K562 (cell line): ENCODE results near the gene NUMB. TPM values are rescaled to one million over a fixed set of nuclear protein-coding genes. Genes with fewer than 3 reads are reported as not detected.

Source experiments
- FOXK2 ChIP-seq, 2 experiments: fragments of 450-650 bp; IDR thresholded peaks in 1 of 2; conservative IDR thresholded peaks in 1 of 2; 2 replicates each; pipeline ENCODE4 v1.6.1; 2016; ENCODE audit warnings: low read depth in 2 of 2, mild to moderate bottlenecking in 1 of 2
- GATAD2A ChIP-seq: fragments of 450-650 bp; IDR thresholded peaks from 2 replicates; pipeline ENCODE4 v1.6.1; 2017
- HDAC2 ChIP-seq: fragments of 450-650 bp; IDR thresholded peaks from 2 replicates; pipeline ENCODE4 v1.6.1; 2016; ENCODE audit warnings: mild to moderate bottlenecking
- PPARD ChIP-seq: fragments of 250-450 bp; sonication (Bioruptor Pico); IDR thresholded peaks from 2 replicates; pipeline ENCODE4 v1.8.0; 2022; ENCODE audit warnings: inconsistent platforms, mild to moderate bottlenecking, moderate library complexity
- RUNX1 ChIP-seq: sonication (generic); IDR thresholded peaks from 2 replicates; pipeline ENCODE4 v1.6.1; 2016; ENCODE audit warnings: antibody characterized with exemption, low read depth
- ZNF444 ChIP-seq: fragments of 250-450 bp; sonication (Bioruptor Pico); IDR thresholded peaks from 2 replicates; pipeline ENCODE4 v1.4.0; 2020; ENCODE audit warnings: mild to moderate bottlenecking, moderate library complexity
- ZNF707 ChIP-seq: fragments of 250-450 bp; sonication (Bioruptor Pico); conservative IDR thresholded peaks from 2 replicates; pipeline ENCODE4 v1.8.0; 2022; ENCODE audit warnings: inconsistent platforms, mild to moderate bottlenecking, moderate library complexity
- polyA plus RNA-seq, 8 experiments: library from polyadenylated mRNA; depleted of rRNA in 4 of 8; stranded (reverse) in 5 of 8; unstranded in 3 of 8; fragments of >200 nt; fragmentation: Nextera tagmentation in 2 of 8; fragmentation: Illumina TruSeq in 1 of 8; extraction: Ambion mirVana in 2 of 8; extraction: Trizol in 1 of 8; gene quantifications; 2 replicates each; pipeline versions ENCODE4 v1.2.1 to v1.2.3, GENCODE V29; 2011 to 2014; ENCODE audit warnings: inconsistent platforms in 1 of 8, missing spikeins in 1 of 8
- total RNA-seq, 7 experiments: library from RNA; depleted of rRNA in 6 of 7; stranded (reverse); fragments of >200 nt in 6 of 7; fragmentation: Illumina TruSeq in 2 of 7; extraction: Trizol in 2 of 7; gene quantifications; 2 replicates each; pipeline versions ENCODE4 v1.2.1 to v1.2.3, GENCODE V29; 2011 to 2021; ENCODE audit warnings: low replicate concordance in 1 of 7
- TF ChIP-seq, protein P1 (sequence below): fragments of 250-450 bp; sonication (Bioruptor Pico); IDR thresholded peaks from 2 replicates; pipeline ENCODE4 v1.5.0; 2021; ENCODE audit warnings: mild to moderate bottlenecking, moderate library complexity
- TF ChIP-seq, protein P2 (sequence below): fragments of 450-650 bp; IDR thresholded peaks from 2 replicates; pipeline ENCODE4 v1.6.1; 2016; ENCODE audit warnings: mild to moderate bottlenecking, moderate library complexity

Gene NUMB
- total and polyA plus RNA-seq, 9 of the 15 experiments (the other 6 are each of a cell fraction or from before 2014, with no cell fraction given) = 13.5 to 54.0 (median 32.3) TPM

DNA sequence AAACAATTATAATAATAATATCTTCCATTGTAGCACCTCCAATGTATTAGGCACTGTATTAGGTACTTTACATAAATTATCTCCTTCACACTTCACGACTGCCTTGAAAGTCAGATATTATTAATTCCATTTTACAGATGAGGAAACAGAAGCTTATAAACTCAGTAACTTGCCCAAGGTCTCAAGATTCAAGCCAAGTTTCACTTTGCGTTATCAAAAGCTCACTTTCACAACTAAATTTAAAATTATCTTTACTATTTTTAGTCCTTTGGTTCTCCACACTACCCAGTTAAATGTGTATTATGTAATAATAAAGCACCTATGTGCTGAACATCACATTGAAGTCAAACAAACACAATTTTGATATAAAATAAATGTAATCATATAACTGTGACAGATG lies 55.8 kb downstream of the NUMB start (continued):
- TF ChIP-seq ZNF707 (CRISPR knock-in tag) (no peak), FOXK2 (conservative IDR thresholded peaks at IDR 0.05 in 1 of 2, IDR thresholded peaks at IDR 0.05 in 1 of 2; ENCODE audit: low read depth in 2 of 2) (no peak), ZNF444 (CRISPR knock-in tag) (no peak), HDAC2 (no peak), RUNX1 (no peak), PPARD (CRISPR knock-in tag) (no peak), GATAD2A (no peak)
- TF ChIP-seq, protein P1, sequence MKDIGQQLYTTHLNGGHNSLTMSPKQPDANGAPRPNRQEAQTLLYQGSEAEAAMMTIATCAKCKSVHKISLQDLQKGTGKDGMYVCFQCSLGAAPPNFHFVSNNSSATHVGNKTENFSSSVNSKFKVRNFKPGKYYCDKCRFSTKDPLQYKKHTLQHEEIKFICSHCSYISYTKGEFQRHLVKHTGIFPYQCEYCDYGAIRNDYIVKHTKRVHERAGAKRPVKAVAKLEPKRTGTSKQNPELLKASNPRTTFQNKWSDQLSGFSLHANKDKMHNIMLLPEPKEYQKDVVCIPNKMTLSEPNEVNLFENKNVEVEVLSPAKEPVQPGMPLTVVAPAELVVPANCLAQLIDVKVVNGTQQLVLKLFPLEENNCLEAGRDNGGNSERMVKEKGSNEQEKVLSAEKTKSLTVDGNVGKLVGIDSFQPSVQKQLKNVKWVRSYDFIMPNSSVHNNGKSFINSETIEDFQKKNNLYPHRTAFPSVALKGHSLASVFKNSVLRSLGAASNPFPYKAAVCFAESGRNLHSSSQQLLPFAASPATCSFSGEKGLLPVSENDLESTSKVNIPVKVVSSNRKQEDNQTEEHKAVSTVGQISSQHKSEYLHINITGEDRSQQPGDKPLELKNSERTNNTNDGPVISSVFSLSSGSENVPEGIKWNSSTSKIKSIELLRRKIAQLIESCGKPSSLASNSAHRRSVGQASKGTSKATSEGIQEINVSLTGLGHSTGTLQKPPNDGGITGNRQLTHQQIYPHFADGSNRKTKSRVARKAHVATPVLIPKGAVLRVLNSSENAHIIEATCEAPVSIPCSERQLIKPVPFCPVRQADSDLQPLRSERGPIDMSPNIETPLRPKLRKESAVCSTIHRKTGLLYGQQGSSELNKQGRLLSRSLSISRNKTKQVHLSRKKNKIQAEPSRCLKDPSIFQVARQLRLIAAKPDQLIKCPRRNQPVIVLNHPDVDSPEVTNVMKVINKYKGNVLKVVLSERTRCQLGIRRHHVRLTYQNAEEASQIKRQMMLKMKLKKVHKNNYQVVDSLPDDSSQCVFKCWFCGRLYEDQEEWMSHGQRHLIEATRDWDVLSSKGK = no peak
- TF ChIP-seq, protein P2, sequence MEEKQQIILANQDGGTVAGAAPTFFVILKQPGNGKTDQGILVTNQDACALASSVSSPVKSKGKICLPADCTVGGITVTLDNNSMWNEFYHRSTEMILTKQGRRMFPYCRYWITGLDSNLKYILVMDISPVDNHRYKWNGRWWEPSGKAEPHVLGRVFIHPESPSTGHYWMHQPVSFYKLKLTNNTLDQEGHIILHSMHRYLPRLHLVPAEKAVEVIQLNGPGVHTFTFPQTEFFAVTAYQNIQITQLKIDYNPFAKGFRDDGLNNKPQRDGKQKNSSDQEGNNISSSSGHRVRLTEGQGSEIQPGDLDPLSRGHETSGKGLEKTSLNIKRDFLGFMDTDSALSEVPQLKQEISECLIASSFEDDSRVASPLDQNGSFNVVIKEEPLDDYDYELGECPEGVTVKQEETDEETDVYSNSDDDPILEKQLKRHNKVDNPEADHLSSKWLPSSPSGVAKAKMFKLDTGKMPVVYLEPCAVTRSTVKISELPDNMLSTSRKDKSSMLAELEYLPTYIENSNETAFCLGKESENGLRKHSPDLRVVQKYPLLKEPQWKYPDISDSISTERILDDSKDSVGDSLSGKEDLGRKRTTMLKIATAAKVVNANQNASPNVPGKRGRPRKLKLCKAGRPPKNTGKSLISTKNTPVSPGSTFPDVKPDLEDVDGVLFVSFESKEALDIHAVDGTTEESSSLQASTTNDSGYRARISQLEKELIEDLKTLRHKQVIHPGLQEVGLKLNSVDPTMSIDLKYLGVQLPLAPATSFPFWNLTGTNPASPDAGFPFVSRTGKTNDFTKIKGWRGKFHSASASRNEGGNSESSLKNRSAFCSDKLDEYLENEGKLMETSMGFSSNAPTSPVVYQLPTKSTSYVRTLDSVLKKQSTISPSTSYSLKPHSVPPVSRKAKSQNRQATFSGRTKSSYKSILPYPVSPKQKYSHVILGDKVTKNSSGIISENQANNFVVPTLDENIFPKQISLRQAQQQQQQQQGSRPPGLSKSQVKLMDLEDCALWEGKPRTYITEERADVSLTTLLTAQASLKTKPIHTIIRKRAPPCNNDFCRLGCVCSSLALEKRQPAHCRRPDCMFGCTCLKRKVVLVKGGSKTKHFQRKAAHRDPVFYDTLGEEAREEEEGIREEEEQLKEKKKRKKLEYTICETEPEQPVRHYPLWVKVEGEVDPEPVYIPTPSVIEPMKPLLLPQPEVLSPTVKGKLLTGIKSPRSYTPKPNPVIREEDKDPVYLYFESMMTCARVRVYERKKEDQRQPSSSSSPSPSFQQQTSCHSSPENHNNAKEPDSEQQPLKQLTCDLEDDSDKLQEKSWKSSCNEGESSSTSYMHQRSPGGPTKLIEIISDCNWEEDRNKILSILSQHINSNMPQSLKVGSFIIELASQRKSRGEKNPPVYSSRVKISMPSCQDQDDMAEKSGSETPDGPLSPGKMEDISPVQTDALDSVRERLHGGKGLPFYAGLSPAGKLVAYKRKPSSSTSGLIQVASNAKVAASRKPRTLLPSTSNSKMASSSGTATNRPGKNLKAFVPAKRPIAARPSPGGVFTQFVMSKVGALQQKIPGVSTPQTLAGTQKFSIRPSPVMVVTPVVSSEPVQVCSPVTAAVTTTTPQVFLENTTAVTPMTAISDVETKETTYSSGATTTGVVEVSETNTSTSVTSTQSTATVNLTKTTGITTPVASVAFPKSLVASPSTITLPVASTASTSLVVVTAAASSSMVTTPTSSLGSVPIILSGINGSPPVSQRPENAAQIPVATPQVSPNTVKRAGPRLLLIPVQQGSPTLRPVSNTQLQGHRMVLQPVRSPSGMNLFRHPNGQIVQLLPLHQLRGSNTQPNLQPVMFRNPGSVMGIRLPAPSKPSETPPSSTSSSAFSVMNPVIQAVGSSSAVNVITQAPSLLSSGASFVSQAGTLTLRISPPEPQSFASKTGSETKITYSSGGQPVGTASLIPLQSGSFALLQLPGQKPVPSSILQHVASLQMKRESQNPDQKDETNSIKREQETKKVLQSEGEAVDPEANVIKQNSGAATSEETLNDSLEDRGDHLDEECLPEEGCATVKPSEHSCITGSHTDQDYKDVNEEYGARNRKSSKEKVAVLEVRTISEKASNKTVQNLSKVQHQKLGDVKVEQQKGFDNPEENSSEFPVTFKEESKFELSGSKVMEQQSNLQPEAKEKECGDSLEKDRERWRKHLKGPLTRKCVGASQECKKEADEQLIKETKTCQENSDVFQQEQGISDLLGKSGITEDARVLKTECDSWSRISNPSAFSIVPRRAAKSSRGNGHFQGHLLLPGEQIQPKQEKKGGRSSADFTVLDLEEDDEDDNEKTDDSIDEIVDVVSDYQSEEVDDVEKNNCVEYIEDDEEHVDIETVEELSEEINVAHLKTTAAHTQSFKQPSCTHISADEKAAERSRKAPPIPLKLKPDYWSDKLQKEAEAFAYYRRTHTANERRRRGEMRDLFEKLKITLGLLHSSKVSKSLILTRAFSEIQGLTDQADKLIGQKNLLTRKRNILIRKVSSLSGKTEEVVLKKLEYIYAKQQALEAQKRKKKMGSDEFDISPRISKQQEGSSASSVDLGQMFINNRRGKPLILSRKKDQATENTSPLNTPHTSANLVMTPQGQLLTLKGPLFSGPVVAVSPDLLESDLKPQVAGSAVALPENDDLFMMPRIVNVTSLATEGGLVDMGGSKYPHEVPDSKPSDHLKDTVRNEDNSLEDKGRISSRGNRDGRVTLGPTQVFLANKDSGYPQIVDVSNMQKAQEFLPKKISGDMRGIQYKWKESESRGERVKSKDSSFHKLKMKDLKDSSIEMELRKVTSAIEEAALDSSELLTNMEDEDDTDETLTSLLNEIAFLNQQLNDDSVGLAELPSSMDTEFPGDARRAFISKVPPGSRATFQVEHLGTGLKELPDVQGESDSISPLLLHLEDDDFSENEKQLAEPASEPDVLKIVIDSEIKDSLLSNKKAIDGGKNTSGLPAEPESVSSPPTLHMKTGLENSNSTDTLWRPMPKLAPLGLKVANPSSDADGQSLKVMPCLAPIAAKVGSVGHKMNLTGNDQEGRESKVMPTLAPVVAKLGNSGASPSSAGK = no peak
- TF ChIP-seq, all 486 proteins: peak for 0
